HEK293 (cell line): ENCODE results near the gene CMBL.
A peak's percentile ranks its signal among the peaks of the same experiment; 100 is the strongest.

Experiments
- GLIS1 ChIP-seq: fragments of 450-650 bp; formaldehyde crosslinking; IDR thresholded peaks from 2 replicates; pipeline ENCODE4 v1.5.1; 2016; ENCODE audit warnings: missing biosample characterization, missing genetic modification characterization
- GLIS2 ChIP-seq: fragments of 450-650 bp; formaldehyde crosslinking; IDR thresholded peaks from 2 replicates; pipeline ENCODE4 v1.5.1; 2016; ENCODE audit warnings: missing biosample characterization, missing genetic modification characterization
- KLF9 ChIP-seq: fragments of 450-650 bp; formaldehyde crosslinking; IDR thresholded peaks from 2 replicates; pipeline ENCODE4 v1.5.1; 2016; ENCODE audit warnings: missing biosample characterization, missing genetic modification characterization, low read depth
- PRDM1 ChIP-seq: fragments of 450-650 bp; formaldehyde crosslinking; IDR thresholded peaks from 2 replicates; pipeline ENCODE4; 2016; ENCODE audit warnings: missing biosample characterization, missing genetic modification characterization
- SP7 ChIP-seq: fragments of 450-650 bp; formaldehyde crosslinking; IDR thresholded peaks from 2 replicates; pipeline ENCODE4 v1.5.1; 2016; ENCODE audit warnings: missing biosample characterization, missing genetic modification characterization
- TRIM28 ChIP-seq: IDR thresholded peaks from 2 replicates; pipeline ENCODE4 v1.6.1; 2011; ENCODE audit warnings: low read length, control low read depth, borderline replicate concordance
- ZNF114 ChIP-seq: fragments of 450-650 bp; formaldehyde crosslinking; IDR thresholded peaks from 2 replicates; pipeline ENCODE4 v1.5.0; 2017; ENCODE audit warnings: missing biosample characterization, missing genetic modification characterization
- ZNF121 ChIP-seq: fragments of 450-650 bp; formaldehyde crosslinking; IDR thresholded peaks from 2 replicates; pipeline ENCODE4 v1.5.1; 2016; ENCODE audit warnings: missing biosample characterization, missing genetic modification characterization
- ZNF155 ChIP-seq: fragments of 450-650 bp; formaldehyde crosslinking; IDR thresholded peaks from 2 replicates; pipeline ENCODE4 v1.5.1; 2016; ENCODE audit warnings: missing biosample characterization, missing genetic modification characterization
- ZNF157 ChIP-seq: fragments of 450-650 bp; formaldehyde crosslinking; IDR thresholded peaks from 2 replicates; pipeline ENCODE4 v1.5.1; 2016; ENCODE audit warnings: missing biosample characterization, missing genetic modification characterization
- ZNF184 ChIP-seq: fragments of 450-650 bp; IDR thresholded peaks from 2 replicates; pipeline ENCODE4 v1.5.1; 2018; ENCODE audit warnings: missing biosample characterization, mild to moderate bottlenecking, missing genetic modification characterization
- ZNF214 ChIP-seq: fragments of 450-650 bp; formaldehyde crosslinking; IDR thresholded peaks from 2 replicates; pipeline ENCODE4 v1.5.1; 2017; ENCODE audit warnings: missing biosample characterization, mild to moderate bottlenecking, missing genetic modification characterization, borderline replicate concordance
- ZNF23 ChIP-seq: fragments of 450-650 bp; formaldehyde crosslinking; IDR thresholded peaks from 2 replicates; pipeline ENCODE4 v1.5.1; 2016; ENCODE audit warnings: missing biosample characterization, missing genetic modification characterization, borderline replicate concordance
- ZNF311 ChIP-seq: fragments of 450-650 bp; formaldehyde crosslinking; IDR thresholded peaks from 2 replicates; pipeline ENCODE4 v1.5.1; 2017; ENCODE audit warnings: missing biosample characterization, missing genetic modification characterization, borderline replicate concordance
- ZNF341 ChIP-seq: fragments of 450-650 bp; formaldehyde crosslinking; IDR thresholded peaks from 2 replicates; pipeline ENCODE4; 2016; ENCODE audit warnings: low read depth, missing biosample characterization, missing genetic modification characterization
- ZNF350 ChIP-seq: fragments of 450-650 bp; formaldehyde crosslinking; IDR thresholded peaks from 2 replicates; pipeline ENCODE4 v1.5.0; 2017; ENCODE audit warnings: missing biosample characterization, mild to moderate bottlenecking, missing genetic modification characterization
- ZNF561 ChIP-seq: fragments of 450-650 bp; IDR thresholded peaks from 2 replicates; pipeline ENCODE4 v1.5.1; 2018; ENCODE audit warnings: missing biosample characterization, missing genetic modification characterization, borderline replicate concordance
- ZNF585B ChIP-seq: fragments of 450-650 bp; formaldehyde crosslinking; IDR thresholded peaks from 2 replicates; pipeline ENCODE4 v1.5.1; 2016; ENCODE audit warnings: missing biosample characterization, missing genetic modification characterization
- ZNF596 ChIP-seq: fragments of 450-650 bp; IDR thresholded peaks from 2 replicates; pipeline ENCODE4 v1.5.0; 2018; ENCODE audit warnings: missing biosample characterization, mild to moderate bottlenecking, missing genetic modification characterization, moderate library complexity
- ZNF600 ChIP-seq: fragments of 450-650 bp; formaldehyde crosslinking; IDR thresholded peaks from 2 replicates; pipeline ENCODE4 v1.5.1; 2016; ENCODE audit warnings: missing biosample characterization, missing genetic modification characterization
- ZNF610 ChIP-seq: fragments of 450-650 bp; formaldehyde crosslinking; IDR thresholded peaks from 2 replicates; pipeline ENCODE4 v1.5.1; 2016; ENCODE audit warnings: missing biosample characterization, missing genetic modification characterization, borderline replicate concordance
- ZNF621 ChIP-seq: fragments of 450-650 bp; formaldehyde crosslinking; IDR thresholded peaks from 2 replicates; pipeline ENCODE4 v1.5.1; 2017; ENCODE audit warnings: missing biosample characterization, missing genetic modification characterization
- ZNF626 ChIP-seq: fragments of 450-650 bp; sonication (Bioruptor Pico); formaldehyde crosslinking; IDR thresholded peaks from 2 replicates; pipeline ENCODE4 v1.5.1; 2018; ENCODE audit warnings: missing biosample characterization, missing genetic modification characterization, inconsistent platforms
- ZNF658 ChIP-seq: fragments of 450-650 bp; formaldehyde crosslinking; IDR thresholded peaks from 2 replicates; pipeline ENCODE4; 2016; ENCODE audit warnings: missing biosample characterization, missing genetic modification characterization
- ZNF843 ChIP-seq: fragments of 450-650 bp; formaldehyde crosslinking; IDR thresholded peaks from 2 replicates; pipeline ENCODE4 v1.5.1; 2016; ENCODE audit warnings: missing biosample characterization, missing genetic modification characterization
- TF ChIP-seq, protein P1 (sequence below): fragments of 450-650 bp; formaldehyde crosslinking; IDR thresholded peaks from 2 replicates; pipeline ENCODE4 v1.5.1; 2016; ENCODE audit warnings: missing biosample characterization, missing genetic modification characterization, borderline replicate concordance
- TF ChIP-seq, protein P2 (sequence below): fragments of 450-650 bp; formaldehyde crosslinking; IDR thresholded peaks from 2 replicates; pipeline ENCODE4 v1.5.1; 2016; ENCODE audit warnings: missing biosample characterization, missing genetic modification characterization
- TF ChIP-seq, protein P3 (sequence below): sonication (generic); formaldehyde crosslinking; IDR thresholded peaks from 2 replicates; pipeline ENCODE4 v1.8.1; 2022; ENCODE audit warnings: mild to moderate bottlenecking, moderate library complexity, missing genetic modification reagents
- TF ChIP-seq, protein P4 (sequence below): fragments of 450-650 bp; formaldehyde crosslinking; IDR thresholded peaks from 2 replicates; pipeline ENCODE4 v1.5.1; 2016; ENCODE audit warnings: missing biosample characterization, missing genetic modification characterization
- TF ChIP-seq, protein P5 (sequence below): fragments of 450-650 bp; IDR thresholded peaks from 2 replicates; pipeline ENCODE4 v1.5.1; 2018; ENCODE audit warnings: missing biosample characterization, mild to moderate bottlenecking, missing genetic modification characterization

Gene CMBL

DNA sequence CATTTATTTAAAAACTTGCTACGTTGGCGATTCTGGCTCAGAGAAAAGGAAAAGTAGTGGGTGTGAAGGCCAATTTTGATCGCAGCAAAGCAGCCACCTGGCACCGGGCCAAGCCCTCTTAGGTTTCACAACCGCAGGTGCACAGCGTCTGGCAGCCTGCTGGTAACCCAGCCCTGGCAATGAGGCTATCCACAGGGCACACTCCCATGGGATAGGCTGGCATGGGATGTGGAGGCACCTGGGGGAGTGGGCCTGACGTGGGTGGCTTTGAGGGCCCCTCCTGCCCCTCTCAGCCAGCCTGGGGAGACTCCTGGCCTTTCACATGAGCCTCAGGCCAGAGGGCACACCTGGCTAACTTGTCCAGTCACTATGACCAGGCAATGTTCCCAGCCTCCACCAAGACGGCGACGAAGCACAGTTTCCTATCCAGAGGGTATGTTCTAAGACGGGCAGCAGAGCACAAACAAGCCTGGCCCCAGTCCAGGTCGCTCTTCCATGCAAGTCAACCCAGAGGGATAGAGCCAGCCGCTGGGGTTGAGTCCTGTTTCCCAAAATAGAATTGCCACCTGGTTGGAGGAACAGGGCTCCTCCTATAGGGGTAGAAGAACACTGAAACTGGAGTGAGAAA lies 19.0 kb downstream of the CMBL start (continued):
- TF ChIP-seq, protein P1, sequence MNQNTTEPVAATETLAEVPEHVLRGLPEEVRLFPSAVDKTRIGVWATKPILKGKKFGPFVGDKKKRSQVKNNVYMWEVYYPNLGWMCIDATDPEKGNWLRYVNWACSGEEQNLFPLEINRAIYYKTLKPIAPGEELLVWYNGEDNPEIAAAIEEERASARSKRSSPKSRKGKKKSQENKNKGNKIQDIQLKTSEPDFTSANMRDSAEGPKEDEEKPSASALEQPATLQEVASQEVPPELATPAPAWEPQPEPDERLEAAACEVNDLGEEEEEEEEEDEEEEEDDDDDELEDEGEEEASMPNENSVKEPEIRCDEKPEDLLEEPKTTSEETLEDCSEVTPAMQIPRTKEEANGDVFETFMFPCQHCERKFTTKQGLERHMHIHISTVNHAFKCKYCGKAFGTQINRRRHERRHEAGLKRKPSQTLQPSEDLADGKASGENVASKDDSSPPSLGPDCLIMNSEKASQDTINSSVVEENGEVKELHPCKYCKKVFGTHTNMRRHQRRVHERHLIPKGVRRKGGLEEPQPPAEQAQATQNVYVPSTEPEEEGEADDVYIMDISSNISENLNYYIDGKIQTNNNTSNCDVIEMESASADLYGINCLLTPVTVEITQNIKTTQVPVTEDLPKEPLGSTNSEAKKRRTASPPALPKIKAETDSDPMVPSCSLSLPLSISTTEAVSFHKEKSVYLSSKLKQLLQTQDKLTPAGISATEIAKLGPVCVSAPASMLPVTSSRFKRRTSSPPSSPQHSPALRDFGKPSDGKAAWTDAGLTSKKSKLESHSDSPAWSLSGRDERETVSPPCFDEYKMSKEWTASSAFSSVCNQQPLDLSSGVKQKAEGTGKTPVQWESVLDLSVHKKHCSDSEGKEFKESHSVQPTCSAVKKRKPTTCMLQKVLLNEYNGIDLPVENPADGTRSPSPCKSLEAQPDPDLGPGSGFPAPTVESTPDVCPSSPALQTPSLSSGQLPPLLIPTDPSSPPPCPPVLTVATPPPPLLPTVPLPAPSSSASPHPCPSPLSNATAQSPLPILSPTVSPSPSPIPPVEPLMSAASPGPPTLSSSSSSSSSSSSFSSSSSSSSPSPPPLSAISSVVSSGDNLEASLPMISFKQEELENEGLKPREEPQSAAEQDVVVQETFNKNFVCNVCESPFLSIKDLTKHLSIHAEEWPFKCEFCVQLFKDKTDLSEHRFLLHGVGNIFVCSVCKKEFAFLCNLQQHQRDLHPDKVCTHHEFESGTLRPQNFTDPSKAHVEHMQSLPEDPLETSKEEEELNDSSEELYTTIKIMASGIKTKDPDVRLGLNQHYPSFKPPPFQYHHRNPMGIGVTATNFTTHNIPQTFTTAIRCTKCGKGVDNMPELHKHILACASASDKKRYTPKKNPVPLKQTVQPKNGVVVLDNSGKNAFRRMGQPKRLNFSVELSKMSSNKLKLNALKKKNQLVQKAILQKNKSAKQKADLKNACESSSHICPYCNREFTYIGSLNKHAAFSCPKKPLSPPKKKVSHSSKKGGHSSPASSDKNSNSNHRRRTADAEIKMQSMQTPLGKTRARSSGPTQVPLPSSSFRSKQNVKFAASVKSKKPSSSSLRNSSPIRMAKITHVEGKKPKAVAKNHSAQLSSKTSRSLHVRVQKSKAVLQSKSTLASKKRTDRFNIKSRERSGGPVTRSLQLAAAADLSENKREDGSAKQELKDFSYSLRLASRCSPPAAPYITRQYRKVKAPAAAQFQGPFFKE: no peak
- TF ChIP-seq ZNF155 (tag by site-specific recombination) (no peak), ZNF843 (tag by site-specific recombination) (peak; percentile 75), ZNF596 (tag by site-specific recombination) (peak; percentile 59; the same call in 1 of the 2 replicates), ZNF621 (tag by site-specific recombination) (no peak), ZNF121 (peak; percentile 76; the same call in 1 of the 2 replicates), ZNF626 (tag by site-specific recombination) (peak; percentile 90; the same call in 1 of the 2 replicates), ZNF214 (tag by site-specific recombination) (peak; percentile 67; the same call in 1 of the 2 replicates), SP7 (peak; percentile 65), KLF9 (tag by site-specific recombination) (peak; percentile 39; the same call in 1 of the 2 replicates), PRDM1 (peak; percentile 79), ZNF114 (no peak), ZNF341 (peak; percentile 83), TRIM28 (no peak), ZNF311 (tag by site-specific recombination) (no peak), ZNF561 (tag by site-specific recombination) (peak; percentile 97), ZNF184 (tag by site-specific recombination) (peak; percentile 93; the same call in 1 of the 2 replicates), GLIS2 (tag by site-specific recombination) (peak; percentile 55), ZNF350 (tag by site-specific recombination) (peak; percentile 86), ZNF585B (tag by site-specific recombination) (no peak), ZNF658 (tag by site-specific recombination) (no peak), ZNF23 (no peak), ZNF600 (peak; percentile 50; the same call in 1 of the 2 replicates), ZNF157 (tag by site-specific recombination) (no peak), GLIS1 (tag by site-specific recombination) (no peak), ZNF610 (tag by site-specific recombination) (peak; percentile 62; the same call in 1 of the 2 replicates)
- TF ChIP-seq, protein P2, sequence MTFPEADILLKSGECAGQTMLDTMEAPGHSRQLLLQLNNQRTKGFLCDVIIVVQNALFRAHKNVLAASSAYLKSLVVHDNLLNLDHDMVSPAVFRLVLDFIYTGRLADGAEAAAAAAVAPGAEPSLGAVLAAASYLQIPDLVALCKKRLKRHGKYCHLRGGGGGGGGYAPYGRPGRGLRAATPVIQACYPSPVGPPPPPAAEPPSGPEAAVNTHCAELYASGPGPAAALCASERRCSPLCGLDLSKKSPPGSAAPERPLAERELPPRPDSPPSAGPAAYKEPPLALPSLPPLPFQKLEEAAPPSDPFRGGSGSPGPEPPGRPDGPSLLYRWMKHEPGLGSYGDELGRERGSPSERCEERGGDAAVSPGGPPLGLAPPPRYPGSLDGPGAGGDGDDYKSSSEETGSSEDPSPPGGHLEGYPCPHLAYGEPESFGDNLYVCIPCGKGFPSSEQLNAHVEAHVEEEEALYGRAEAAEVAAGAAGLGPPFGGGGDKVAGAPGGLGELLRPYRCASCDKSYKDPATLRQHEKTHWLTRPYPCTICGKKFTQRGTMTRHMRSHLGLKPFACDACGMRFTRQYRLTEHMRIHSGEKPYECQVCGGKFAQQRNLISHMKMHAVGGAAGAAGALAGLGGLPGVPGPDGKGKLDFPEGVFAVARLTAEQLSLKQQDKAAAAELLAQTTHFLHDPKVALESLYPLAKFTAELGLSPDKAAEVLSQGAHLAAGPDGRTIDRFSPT (tag by site-specific recombination): peak; percentile 73; the same call in 1 of the 2 replicates
- TF ChIP-seq, protein P3, sequence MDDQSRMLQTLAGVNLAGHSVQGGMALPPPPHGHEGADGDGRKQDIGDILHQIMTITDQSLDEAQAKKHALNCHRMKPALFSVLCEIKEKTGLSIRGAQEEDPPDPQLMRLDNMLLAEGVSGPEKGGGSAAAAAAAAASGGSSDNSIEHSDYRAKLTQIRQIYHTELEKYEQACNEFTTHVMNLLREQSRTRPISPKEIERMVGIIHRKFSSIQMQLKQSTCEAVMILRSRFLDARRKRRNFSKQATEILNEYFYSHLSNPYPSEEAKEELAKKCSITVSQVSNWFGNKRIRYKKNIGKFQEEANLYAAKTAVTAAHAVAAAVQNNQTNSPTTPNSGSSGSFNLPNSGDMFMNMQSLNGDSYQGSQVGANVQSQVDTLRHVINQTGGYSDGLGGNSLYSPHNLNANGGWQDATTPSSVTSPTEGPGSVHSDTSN (CRISPR knock-in tag): no peak
- TF ChIP-seq, protein P4, sequence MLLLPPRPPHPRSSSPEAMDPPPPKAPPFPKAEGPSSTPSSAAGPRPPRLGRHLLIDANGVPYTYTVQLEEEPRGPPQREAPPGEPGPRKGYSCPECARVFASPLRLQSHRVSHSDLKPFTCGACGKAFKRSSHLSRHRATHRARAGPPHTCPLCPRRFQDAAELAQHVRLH: no peak
- TF ChIP-seq, protein P5, sequence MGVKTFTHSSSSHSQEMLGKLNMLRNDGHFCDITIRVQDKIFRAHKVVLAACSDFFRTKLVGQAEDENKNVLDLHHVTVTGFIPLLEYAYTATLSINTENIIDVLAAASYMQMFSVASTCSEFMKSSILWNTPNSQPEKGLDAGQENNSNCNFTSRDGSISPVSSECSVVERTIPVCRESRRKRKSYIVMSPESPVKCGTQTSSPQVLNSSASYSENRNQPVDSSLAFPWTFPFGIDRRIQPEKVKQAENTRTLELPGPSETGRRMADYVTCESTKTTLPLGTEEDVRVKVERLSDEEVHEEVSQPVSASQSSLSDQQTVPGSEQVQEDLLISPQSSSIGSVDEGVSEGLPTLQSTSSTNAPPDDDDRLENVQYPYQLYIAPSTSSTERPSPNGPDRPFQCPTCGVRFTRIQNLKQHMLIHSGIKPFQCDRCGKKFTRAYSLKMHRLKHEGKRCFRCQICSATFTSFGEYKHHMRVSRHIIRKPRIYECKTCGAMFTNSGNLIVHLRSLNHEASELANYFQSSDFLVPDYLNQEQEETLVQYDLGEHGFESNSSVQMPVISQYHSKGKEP (tag by site-specific recombination): peak; percentile 95
